Inflammatory macrophage (primary cell): Measurements from ENCODE around the gene CSMD2.

ENCODE experiments used
- DNase-seq, 2 donors: peaks; one replicate each; pipeline ENCODE4 v3.0.0-alpha.2; 2020 to 2022

Gene CSMD2

DNA sequence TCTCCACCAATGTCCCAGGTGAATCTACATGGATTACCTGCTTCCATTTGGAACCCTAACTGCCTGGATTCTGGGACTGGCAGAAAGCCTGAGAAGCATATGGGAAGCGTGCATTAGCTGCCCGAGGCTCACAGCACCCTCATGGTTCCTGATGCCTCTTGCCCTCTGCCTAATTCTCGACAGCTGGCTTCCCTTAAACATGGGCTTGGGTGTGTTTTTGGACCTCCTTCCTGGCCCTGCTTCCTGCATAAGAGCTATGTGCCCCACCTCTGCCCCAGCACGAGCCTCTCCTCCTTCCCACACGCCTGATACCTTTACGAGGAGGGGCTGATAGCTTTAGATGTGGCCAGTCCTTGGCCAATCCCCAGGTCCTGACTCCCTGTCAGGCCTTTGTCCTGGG, 453.5 kb downstream of the CSMD2 start:
- DNase-seq = no peak

- no peak for DNase-seq
Observed at GRCh38 chr1:33710967-33711366, 454.1 kb downstream of the CSMD2 start.

- DNase-seq = no peak
Observed at GRCh38 chr1:33709783-33710718, 455.0 kb downstream of the CSMD2 start.

DNA sequence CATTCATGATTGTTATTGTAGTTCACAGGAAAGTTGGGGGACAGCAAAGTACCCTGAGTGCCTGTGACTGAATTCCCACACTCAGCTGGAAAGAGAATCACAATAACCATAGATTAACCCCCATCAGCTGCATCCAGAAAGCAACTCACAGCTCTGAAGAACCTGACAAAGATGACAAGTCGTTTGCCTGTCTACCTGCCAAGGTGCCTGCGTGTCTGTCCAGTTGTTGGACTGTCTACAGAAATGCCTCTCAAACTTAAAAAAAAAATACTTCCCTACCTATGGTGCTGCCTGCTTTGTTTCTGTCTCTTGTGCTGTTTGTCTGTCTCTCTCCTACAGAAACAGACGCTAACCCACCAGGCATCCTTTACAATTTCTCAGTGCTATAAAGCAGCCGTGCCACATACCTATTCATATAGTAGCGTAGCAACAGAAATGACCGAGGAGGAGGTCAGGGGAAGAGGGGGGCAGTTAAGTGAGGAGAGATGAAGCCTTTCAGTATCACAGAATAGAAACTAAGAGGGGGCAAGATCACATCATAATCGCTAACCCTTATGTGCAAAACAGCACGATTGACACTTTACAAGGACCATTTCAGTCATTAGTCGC, 455.8 kb downstream of the CSMD2 start:
- DNase-seq = no peak

DNA sequence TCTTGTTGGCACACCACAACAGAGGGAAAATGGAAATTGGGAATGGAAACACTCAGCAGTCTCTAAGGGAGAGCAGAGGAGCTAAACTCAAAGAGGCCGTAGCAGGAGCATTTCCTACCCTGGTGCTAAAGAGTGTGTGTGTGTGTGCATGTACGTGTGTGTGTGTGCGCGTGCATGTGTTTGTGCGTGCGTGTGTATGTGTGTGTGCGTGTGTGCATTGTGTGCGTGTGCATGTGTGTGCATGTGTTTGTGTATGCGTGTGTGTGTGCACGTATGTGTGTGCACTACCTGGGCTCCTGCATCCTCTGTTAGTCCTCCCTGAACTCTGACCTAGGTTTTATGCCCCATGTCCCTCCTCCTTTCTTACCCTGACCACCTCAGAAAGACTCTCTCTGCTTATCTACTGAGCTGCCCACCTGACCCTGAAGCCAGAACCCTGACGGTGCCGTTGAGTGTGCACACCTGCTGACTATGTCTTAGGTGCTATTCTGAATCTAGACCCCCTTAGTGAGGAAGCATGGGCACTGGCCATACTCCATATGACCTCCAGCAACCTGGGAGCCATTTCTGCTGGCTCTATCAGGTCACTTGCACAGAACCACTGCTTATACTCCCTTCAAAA, 458.3 kb downstream of the CSMD2 start:
- no peak for DNase-seq

DNA sequence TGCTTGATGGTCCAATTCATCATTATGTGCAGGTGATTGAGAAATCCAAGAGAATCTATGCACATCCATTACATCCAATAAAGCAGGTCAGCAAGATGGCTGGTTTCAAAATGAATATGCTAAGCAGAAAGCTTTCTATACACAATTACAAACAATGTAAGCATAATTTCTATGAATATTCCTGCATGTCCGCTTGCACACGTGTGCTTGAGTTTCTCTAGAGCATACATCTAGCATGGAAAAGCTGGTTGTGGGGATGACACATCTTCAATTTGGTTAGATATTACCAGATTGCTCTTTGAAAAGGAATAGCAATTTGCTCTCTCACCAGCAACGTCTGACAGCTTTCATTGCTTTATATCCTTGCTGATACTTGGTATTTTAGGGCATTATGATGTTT, 461.6 kb downstream of the CSMD2 start:
- DNase-seq = no peak

DNA sequence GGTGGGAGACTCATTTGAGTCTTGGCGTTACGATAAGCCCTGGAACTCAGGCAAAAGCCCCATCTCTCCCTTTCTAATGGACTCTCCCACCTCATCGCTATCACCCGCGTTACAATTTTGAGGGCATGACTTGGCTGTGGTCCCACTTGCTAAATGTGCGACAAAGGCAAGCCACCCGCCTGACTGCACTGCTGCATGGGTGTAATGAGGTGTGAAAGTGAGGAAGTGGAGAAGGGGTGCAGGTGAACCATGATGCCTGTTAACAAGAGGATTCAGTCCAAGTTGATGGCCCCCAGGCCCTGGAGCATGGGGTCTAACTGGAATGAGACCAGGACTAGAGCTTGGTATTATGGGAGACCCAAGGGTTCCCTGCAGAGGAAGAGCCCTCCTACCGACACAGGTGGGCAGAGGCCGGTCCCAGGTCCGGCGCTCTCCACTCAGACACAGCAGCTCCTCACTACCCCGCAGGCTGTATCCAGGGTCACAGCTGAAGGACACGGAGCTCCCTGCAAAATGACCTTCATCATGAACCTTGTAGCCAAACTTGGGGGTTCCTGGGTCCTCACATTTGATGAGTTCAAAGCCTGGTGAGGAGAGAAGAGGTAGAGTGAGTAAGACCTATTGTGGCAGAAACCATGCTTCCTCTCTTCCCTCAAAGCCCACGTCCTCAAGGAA, 466.5 kb downstream of the CSMD2 start:
- DNase-seq = no peak

DNA sequence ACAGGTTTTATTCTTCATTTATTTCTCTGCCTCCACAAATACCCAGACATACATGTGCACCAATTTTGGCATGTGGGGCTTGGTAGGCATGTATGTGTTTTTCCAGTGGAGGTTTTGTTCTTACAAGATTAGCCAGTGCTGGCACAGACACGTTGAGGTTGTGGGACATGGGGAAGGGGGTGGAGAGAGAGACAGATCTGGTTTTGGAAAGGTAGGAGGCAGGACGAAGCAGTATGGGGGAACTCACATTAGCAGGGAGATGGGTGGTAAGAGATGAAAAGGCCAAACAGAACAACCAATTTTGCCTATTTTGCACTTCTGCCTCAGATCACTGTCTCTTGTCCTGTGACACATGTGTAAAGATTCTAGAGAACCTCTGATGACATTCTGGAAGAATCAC, 467.2 kb downstream of the CSMD2 start:
- no peak for DNase-seq

- no peak for DNase-seq
Observed at GRCh38 chr1:33696962-33697361, 468.1 kb downstream of the CSMD2 start.

DNA sequence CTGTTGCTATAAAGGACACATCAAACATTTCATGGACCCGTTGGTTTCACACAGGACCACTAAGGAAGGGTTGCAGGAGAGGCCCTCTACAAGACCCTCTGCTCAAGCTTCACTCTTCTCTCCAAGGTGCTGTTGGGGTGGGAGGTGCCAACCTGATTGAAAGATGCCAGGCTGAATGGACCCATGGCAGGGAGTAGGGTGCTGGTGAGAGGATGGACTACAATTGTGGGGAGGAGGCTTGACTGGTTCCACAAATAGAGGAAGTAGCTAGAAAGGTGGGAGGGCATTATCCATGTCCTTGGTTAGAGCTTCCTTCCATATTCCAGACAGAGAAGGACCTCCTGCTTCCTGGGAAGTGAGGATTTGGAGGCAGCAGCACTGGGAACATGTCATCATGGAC, 468.7 kb downstream of the CSMD2 start:
- no peak for DNase-seq

DNA sequence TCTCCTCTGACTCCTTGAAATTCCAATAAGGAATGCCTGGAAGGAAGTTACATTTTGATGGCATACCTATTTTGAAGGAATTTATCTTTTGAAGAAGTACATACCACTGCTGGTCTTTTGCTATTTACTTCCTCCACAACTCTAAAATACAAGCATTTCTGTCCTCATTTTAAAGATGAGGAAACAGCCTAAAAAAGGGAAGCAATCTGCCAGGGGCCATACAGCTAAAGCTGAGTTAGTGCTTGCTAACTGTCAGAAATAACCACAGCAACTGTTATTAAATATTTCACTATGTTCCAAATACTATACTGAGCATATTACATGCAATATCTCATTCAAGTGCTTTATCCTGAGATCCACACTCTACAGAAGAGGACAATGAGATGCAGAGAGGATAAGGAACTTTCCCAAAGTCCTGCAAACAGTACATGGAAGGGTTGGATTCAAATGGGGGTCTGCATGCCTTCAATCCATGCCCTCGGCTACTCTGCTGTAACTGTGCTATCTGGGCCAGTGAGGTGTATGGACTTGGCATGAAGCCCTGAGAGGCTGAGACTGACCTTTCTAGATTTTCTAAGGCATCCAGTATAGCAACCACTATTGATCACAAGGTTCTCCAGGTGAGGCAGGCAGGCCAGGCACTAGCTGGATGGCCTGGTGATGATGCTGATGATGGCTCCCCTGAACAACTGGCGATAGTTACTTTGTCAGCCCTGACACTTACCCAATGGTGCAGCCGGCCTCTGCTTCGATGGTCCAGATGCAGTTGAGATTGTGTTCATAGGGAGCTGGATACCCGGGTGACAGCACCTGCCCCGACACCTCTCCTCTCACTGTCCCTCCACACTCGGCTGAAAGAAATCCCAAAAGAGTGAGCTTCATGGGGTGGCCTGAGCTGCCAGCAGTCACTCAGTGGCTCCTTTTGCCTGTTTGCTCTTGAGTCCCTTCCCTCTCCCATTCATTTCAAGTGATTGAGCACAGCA, 472.5 kb downstream of the CSMD2 start:
- DNase-seq = peak; percentile 57 to 71

DNA sequence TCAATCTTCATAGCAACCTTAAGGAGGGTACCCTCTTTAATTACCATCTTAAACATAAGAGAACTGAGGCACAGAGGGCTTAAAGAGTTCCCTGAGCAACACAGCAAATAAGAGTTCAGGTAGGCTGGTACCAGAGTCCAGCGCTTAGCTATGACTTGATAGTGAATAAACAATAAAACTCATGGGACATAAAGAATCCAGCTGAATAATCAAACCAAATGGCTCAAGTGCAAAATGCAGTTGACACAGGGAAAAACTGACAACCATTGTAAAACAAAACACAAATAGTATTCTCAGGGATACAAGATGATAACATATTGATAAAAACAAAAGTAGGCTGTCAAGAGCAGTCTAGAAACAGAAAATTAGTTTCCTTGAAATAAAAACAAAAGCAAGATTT, 478.0 kb downstream of the CSMD2 start:
- DNase-seq = no peak

DNA sequence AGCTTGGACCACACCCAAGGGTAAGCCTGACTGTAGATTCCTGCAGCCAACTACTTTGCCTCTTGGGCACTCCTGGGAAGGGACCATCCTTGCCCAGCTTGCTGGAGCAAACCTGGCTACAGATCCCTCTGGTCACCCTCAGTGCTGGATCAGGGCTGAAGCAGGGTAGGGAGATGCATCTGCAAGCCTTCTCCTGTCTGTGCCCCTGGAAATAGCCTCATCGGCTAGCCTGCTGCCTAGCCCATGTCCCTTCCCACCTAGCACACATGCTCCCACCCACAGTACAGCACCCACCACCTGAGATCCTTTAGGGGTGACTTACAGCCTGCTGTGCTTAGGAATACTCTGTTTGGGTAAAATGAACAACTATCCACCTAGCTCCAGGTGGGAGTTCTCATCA, 478.5 kb downstream of the CSMD2 start:
- DNase-seq = no peak

- no peak for DNase-seq
Observed at GRCh38 chr1:33685256-33685655, 479.8 kb downstream of the CSMD2 start.

GRCh38 chr1:33684396-33685179, 480.4 kb downstream of the CSMD2 start:
- DNase-seq = no peak

- DNase-seq = no peak
Observed at GRCh38 chr1:33683913-33684312, 481.1 kb downstream of the CSMD2 start.

- no peak for DNase-seq
Observed at GRCh38 chr1:33682371-33682770, 482.7 kb downstream of the CSMD2 start.

- no peak for DNase-seq
Observed at GRCh38 chr1:33680281-33680840, 484.7 kb downstream of the CSMD2 start.

- DNase-seq = no peak
Observed at GRCh38 chr1:33670567-33670966, 494.5 kb downstream of the CSMD2 start.

GRCh38 chr1:33668695-33669094, 496.3 kb downstream of the CSMD2 start:
- no peak for DNase-seq
